Stimulated activated CD8-positive, alpha-beta memory T cell treated with anti-CD3 and anti-CD28 coated beads, Interleukin-2, amount 100 ng/mL, for 48 hours (primary cell): Measurements from ENCODE around the gene AFF1.

Experiments used
- DNase-seq, 2 donors: peaks; one replicate each; pipeline ENCODE4 v3.0.0-alpha.2; 2020; ENCODE audit warnings: low read depth in 2 of 2

Gene AFF1

GRCh38 chr4:86921608-86922252, 13.1 kb upstream of the AFF1 start:
- no peak for DNase-seq

GRCh38 chr4:86924811-86925210, 10.0 kb upstream of the AFF1 start:
- DNase-seq = no peak

- no peak for DNase-seq
These were observed 8.2 kb upstream of the AFF1 start for GRCh38 chr4:86926435-86927086.

GRCh38 chr4:86927843-86928395, 6.9 kb upstream of the AFF1 start:
- DNase-seq = no peak

GRCh38 chr4:86928400-86929255, 6.2 kb upstream of the AFF1 start:
- no peak for DNase-seq

GRCh38 chr4:86934147-86934770, 552 bp upstream of the AFF1 start:
- no peak for DNase-seq

GRCh38 chr4:86935566-86935852, 698 bp downstream of the AFF1 start:
- no peak for DNase-seq

GRCh38 chr4:86935853-86936733, 1.3 kb downstream of the AFF1 start:
- DNase-seq = peak; percentile 55 to 56

GRCh38 chr4:86938771-86939520, 4.1 kb downstream of the AFF1 start:
- no peak for DNase-seq

GRCh38 chr4:86939729-86940575, 5.1 kb downstream of the AFF1 start:
- DNase-seq = no peak

- DNase-seq = no peak
These were observed 6.2 kb downstream of the AFF1 start for GRCh38 chr4:86940920-86941460.

- no peak for DNase-seq
These were observed 7.4 kb downstream of the AFF1 start for GRCh38 chr4:86942185-86942666.

GRCh38 chr4:86944964-86945781, 10.4 kb downstream of the AFF1 start:
- no peak for DNase-seq

GRCh38 chr4:86946868-86947500, 12.2 kb downstream of the AFF1 start:
- no peak for DNase-seq

GRCh38 chr4:86947501-86948120, 12.8 kb downstream of the AFF1 start:
- no peak for DNase-seq

- no peak for DNase-seq
These were observed 13.5 kb downstream of the AFF1 start for GRCh38 chr4:86948276-86948675.

GRCh38 chr4:86950831-86951525, 16.2 kb downstream of the AFF1 start:
- DNase-seq = no peak
